Heart right ventricle (tissue), 16 donors: ENCODE data around the gene TBC1D12. TPM values are rescaled to one million over a fixed set of nuclear protein-coding genes. Genes with fewer than 3 reads are reported as not detected.

Experiments
- ATAC-seq, 8 donors: fragments of 200-7000 bp; cut with Tn5 transposase; one replicate each; pipeline ENCODE4 v1.9.1; 2020; ENCODE audit warnings: mild to moderate bottlenecking in 8 of 8, moderate library complexity in 8 of 8, moderate number of reproducible peaks in 1 of 8
- DNase-seq, 2 donors: peaks; one replicate each; pipeline ENCODE4 v3.0.0-alpha.2; 2020
- H3K27ac ChIP-seq, 10 donors: fragments of 200-600 bp; sonication (generic) in 2 of 10; one replicate each; pipeline versions ENCODE4 v1.5.0 to v1.8.0; 2020 to 2022; ENCODE audit warnings: mild to moderate bottlenecking in 3 of 10
- H3K27me3 ChIP-seq, 7 donors: fragments of 200-600 bp; one replicate each; pipeline ENCODE4 v1.8.0; 2021 to 2022; ENCODE audit warnings: mild to moderate bottlenecking in 2 of 7
- H3K36me3 ChIP-seq, 9 donors: fragments of 200-600 bp; sonication (generic) in 1 of 9; one replicate each; pipeline versions ENCODE4 v1.5.0 to v1.8.0; 2020 to 2022; ENCODE audit warnings: mild to moderate bottlenecking in 2 of 9
- H3K4me1 ChIP-seq, 9 donors: fragments of 200-600 bp; sonication (generic) in 1 of 9; one replicate each; pipeline versions ENCODE4 v1.5.0 to v1.8.0; 2020 to 2022; ENCODE audit warnings: mild to moderate bottlenecking in 4 of 9
- H3K4me3 ChIP-seq, 10 donors: fragments of 200-600 bp; sonication (generic) in 2 of 10; one replicate each; pipeline versions ENCODE4 v1.5.0 to v1.8.0; 2020 to 2022; ENCODE audit warnings: mild to moderate bottlenecking in 7 of 10, moderate library complexity in 2 of 10
- H3K9me3 ChIP-seq, 11 donors: fragments of 200-600 bp in 10 of 11; sonication (generic) in 2 of 11; one replicate each; pipeline versions ENCODE4 v1.5.0 to v1.8.0; 2013 to 2022; ENCODE audit warnings: mild to moderate bottlenecking in 2 of 11, control low read depth in 1 of 11, moderate library complexity in 1 of 11
- WGBS, 2 donors: extraction: QIAGEN DNeasy Blood & Tissue Kit; methylation state at CpG; one replicate each; pipeline ENCODE4 v1.1.7; 2013; ENCODE audit warnings: inconsistent platforms in 1 of 2; 5-methylcytosine and 5-hydroxymethylcytosine counted together
- intact Hi-C, 10 donors: fragments of 100-400 bp; cut with DNase I; formaldehyde crosslinking; loops; one replicate each; pipeline versions ENCODE4 v1.11.1 to v1.14.2; 2022
- polyA plus RNA-seq, 2 donors: library from polyadenylated mRNA; stranded (reverse); fragments of 200-250 nt; gene quantifications; one replicate each; pipeline ENCODE4 v1.2.3, GENCODE V29; 2013
- total RNA-seq, 10 donors: library from RNA; stranded (reverse); fragmentation: NEBNext Ultra II Directional in 3 of 10; extraction: Animal tissue kit (Norgen Biotek cat#: 25700) in 3 of 10; gene quantifications; one replicate each; pipeline versions ENCODE4 v1.2.1 to v1.2.4, GENCODE V29; 2021 to 2023
- TF ChIP-seq, protein P1 (sequence below), 9 donors: fragments of 200-600 bp; sonication (generic) in 2 of 9; IDR thresholded peaks; one replicate each; pipeline versions ENCODE4 v1.5.0 to v1.8.0; 2021 to 2022; ENCODE audit warnings: antibody characterized with exemption in 9 of 9, mild to moderate bottlenecking in 5 of 9, moderate library complexity in 1 of 9
- donor health status: Arrhythmogenic right ventricular cardiomyopathy.
- donor health status: ischemic (EF 13 %, LVEDD 7.1; RV severe dilation, severe dysfunction).
- donor health status: healthy with polysubstance abuse.
- donor health status: DM: no; HTN: yes; CAD: no.
- donor health status: DM: no; HTN: no; CAD: no.
- donor health status: ischemic (EF 25% LVEDD 6.9; RV normal size, moderate dysfunction).
- donor health status: ischemic (EF 25% LVEDD 5.7; RV mildly dilated, moderate dysfunction).
- donor health status: healthy.
- donor health status: DM: yes; HTN: yes; CAD: no.
- donor health status: Ischemic cardiomyopathy.
- donor health status: ischemic (EF 35%, LVEDD 5.7; RV mildly dilated, moderate dysfunction).
- donor health status: nonischemic (EF 11% LVEDD 7.7; RV severe dilation, severe dysfunction).
- donor health status: DM: yes; HTN: yes; CAD: no.
- donor health status: PGD.
- donor health status: ischemic (EF 29% LVEDD 5.4; RV normal size, mild dysfunction).
- donor health status: nonischemic (EF 23%, LVEDD 6.1; RV moderate dilation, normal function).

The TBC1D12 gene
- total and polyA plus RNA-seq, 12 donors: 3.7 to 22.9 (median 5.0) TPM

DNA sequence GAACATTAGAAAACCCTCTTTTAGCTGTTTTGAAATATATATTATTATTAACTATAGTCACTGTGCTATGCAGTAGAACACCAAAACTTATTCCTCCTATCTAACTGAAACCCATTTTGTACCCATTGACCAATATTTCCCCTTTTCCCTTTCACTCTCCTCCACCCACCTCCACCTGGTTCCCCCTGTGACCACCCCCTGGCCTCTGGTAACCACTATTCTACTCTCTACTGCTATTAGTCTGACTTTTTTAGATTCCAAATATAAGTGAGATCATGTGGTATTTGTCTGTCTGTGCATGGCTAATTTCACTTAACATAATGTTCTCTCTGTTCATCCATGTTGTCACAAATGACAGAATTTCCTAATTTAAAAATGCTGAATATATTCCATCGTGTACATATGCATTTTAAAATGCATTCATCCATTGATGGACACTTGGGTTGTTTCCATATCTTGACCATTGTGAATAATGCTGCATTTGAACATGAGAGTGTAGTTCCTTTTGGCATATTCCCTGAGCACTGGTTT, 18.7 kb downstream of the TBC1D12 start:
- intact Hi-C loops: no loop called here
- peaks cover 0 to 18% (median 9%) of the 10 kb centered on the region in 11 donors for H3K9me3 ChIP-seq
- 63 to 64% methylated on average over 1 of the region's 1 CpG for WGBS, 2 donors
- no peaks in the 10 kb centered on the region for H3K36me3 ChIP-seq
- no peaks in the 10 kb centered on the region for H3K27me3 ChIP-seq
- ATAC-seq (no peak), DNase-seq (no peak)
- H3K27ac ChIP-seq: no peak overlapping the region
- peaks cover 0 to 25% (median 5%) of the 10 kb centered on the region in 9 donors for H3K4me1 ChIP-seq
- no peak overlapping the region for H3K4me3 ChIP-seq
- TF ChIP-seq, protein P1, sequence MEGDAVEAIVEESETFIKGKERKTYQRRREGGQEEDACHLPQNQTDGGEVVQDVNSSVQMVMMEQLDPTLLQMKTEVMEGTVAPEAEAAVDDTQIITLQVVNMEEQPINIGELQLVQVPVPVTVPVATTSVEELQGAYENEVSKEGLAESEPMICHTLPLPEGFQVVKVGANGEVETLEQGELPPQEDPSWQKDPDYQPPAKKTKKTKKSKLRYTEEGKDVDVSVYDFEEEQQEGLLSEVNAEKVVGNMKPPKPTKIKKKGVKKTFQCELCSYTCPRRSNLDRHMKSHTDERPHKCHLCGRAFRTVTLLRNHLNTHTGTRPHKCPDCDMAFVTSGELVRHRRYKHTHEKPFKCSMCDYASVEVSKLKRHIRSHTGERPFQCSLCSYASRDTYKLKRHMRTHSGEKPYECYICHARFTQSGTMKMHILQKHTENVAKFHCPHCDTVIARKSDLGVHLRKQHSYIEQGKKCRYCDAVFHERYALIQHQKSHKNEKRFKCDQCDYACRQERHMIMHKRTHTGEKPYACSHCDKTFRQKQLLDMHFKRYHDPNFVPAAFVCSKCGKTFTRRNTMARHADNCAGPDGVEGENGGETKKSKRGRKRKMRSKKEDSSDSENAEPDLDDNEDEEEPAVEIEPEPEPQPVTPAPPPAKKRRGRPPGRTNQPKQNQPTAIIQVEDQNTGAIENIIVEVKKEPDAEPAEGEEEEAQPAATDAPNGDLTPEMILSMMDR (IDR thresholded peaks at IDR 0.05): no peak

DNA sequence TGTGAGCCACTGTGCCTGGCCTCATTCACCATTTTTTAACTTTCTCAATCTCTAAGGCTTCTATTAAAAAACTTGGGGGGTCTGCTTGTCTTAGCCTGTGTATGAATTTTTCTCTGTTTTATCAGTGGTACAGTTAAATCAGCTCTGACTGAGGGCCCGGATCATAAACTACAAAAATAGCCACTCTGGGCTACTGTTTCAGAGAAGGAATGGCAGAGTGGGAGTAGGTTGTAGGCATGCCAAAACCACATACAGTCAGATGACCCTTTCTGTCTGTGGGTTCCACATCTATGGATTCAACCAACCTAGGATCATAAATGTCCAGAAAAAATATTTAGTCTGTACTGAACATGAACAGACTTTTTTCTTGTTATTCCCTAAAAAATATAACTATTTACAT, 21.3 kb downstream of the TBC1D12 start:
- Histone ChIP-seq H3K27me3 (no peaks in the 10 kb centered on the region), H3K9me3 (peaks cover 0 to 27% (median 13%) of the 10 kb centered on the region in 11 donors), H3K4me3 (no peak overlapping the region), H3K4me1 (peaks cover 0 to 21% (median 8%) of the 10 kb centered on the region in 9 donors), H3K36me3 (no peaks in the 10 kb centered on the region), H3K27ac (no peak overlapping the region)
- 23 to 35% methylated on average over 1 of the region's 1 CpG for WGBS, 2 donors
- DNase-seq (no peak), ATAC-seq (no peak)
- TF ChIP-seq, protein P1 (IDR thresholded peaks at IDR 0.05): no peak
- intact Hi-C loops: no loop called here

DNA sequence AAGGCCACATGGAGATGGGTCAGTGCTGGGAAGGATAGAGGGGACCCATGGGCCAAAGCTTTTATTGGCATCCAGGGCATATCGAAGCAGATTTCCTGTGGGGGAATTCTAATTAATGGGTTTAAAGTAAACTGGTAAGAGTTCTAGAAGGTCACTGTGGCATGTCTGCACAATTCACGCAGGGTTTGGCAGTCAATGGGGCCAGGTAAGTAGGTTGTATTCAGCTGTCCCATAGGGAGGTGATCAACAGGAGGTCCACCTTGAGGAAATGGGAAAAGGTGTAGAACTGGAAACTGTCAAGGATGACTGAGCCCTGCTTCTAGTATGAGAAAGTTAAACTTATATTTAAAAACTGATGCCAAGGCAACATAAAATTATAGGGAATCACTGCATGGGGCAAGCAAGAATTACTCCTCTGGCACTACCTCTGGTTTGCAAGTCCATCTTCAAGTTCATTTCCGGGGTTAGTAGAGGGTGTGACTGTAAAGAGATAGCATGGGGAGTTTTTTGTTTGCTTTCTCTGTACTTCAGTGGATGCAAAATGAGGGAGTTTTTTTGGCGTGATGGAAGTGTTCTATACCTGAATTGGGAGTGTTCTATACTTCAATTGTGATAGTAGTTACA, 22.5 kb downstream of the TBC1D12 start:
- intact Hi-C loops: no loop called here
- H3K27ac ChIP-seq: no peak overlapping the region
- H3K36me3 ChIP-seq: no peaks in the 10 kb centered on the region
- H3K4me1 ChIP-seq: peaks cover 0 to 32% (median 13%) of the 10 kb centered on the region in 9 donors
- H3K4me3 ChIP-seq: no peak overlapping the region
- DNase-seq (no peak), ATAC-seq (no peak)
- peaks cover 0 to 27% (median 13%) of the 10 kb centered on the region in 11 donors for H3K9me3 ChIP-seq
- TF ChIP-seq, protein P1 (IDR thresholded peaks at IDR 0.05): no peak
- 95% methylated on average over 4 of the region's 4 CpGs for whole genome bisulfite sequencing, 2 donors
- no peaks in the 10 kb centered on the region for H3K27me3 ChIP-seq

DNA sequence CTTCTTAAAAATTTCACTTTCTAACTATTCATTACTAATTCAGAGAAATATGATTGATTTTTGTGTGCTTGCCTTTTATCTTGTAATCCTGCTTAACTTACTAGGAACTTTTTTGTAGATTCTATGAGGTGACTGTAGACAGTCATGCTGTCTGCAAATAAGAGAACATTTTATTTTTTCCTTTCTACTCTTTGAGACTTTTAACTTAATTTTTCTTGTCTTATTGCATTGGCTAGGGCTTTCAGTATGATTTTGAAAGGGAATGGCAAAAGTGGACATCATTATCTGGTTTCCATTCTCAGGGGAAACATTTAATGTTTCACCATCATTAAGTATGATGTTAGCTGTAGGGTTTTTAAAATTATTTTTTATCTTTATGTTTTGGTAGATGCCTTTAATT, 23.6 kb downstream of the TBC1D12 start:
- DNase-seq (no peak), ATAC-seq (no peak)
- no peaks in the 10 kb centered on the region for H3K27me3 ChIP-seq
- peaks cover 0 to 27% (median 13%) of the 10 kb centered on the region in 11 donors for H3K9me3 ChIP-seq
- TF ChIP-seq, protein P1 (IDR thresholded peaks at IDR 0.05): no peak
- H3K4me3 ChIP-seq: no peak overlapping the region
- H3K4me1 ChIP-seq: peaks cover 0 to 38% (median 16%) of the 10 kb centered on the region in 9 donors
- H3K27ac ChIP-seq: no peak overlapping the region
- no peaks in the 10 kb centered on the region for H3K36me3 ChIP-seq
- intact Hi-C loops: no loop called here
